HG03558 (cell line): ENCODE data around the gene IRX3.

Source experiments
- ATAC-seq: cut with Tn5 transposase; IDR thresholded peaks from one replicate; pipeline ENCODE4 v1.9.1; 2021; ENCODE audit warnings: moderate number of reproducible peaks; ENCODE audit not compliant: unreplicated experiment; ENCODE audit errors: extremely low read depth

IRX3 gene

GRCh38 chr16:54286366-54287130, at the start of gene IRX3:
IRX3 (minus strand) TSS chr16:54286787; CDS start chr16:54286050, 737 bp downstream.
- no peak for ATAC-seq

- no peak for ATAC-seq
Observed at GRCh38 chr16:54335230-54335629, 48.6 kb upstream of the IRX3 start.

- ATAC-seq: no peak
Observed at GRCh38 chr16:54334208-54334607, 47.6 kb upstream of the IRX3 start.

GRCh38 chr16:54331241-54332002, 44.8 kb upstream of the IRX3 start:
- ATAC-seq: no peak

GRCh38 chr16:54327609-54328008, 41.0 kb upstream of the IRX3 start:
- ATAC-seq: no peak

- ATAC-seq: no peak
Observed at GRCh38 chr16:54326266-54326662, 39.7 kb upstream of the IRX3 start.

GRCh38 chr16:54325616-54326265, 39.2 kb upstream of the IRX3 start:
- ATAC-seq: no peak

GRCh38 chr16:54324716-54325115, 38.1 kb upstream of the IRX3 start:
- no peak for ATAC-seq

- no peak for ATAC-seq
Observed at GRCh38 chr16:54320697-54321340, 34.2 kb upstream of the IRX3 start.

GRCh38 chr16:54318941-54319340, 32.4 kb upstream of the IRX3 start:
- ATAC-seq: no peak

- no peak for ATAC-seq
Observed at GRCh38 chr16:54317101-54317611, 30.6 kb upstream of the IRX3 start.

GRCh38 chr16:54316095-54316889, 29.7 kb upstream of the IRX3 start:
- no peak for ATAC-seq

- ATAC-seq: no peak
Observed at GRCh38 chr16:54313789-54314188, 27.2 kb upstream of the IRX3 start.

- ATAC-seq: no peak
Observed at GRCh38 chr16:54312502-54312991, 26.0 kb upstream of the IRX3 start.

GRCh38 chr16:54309341-54309740, 22.8 kb upstream of the IRX3 start:
- ATAC-seq: no peak

GRCh38 chr16:54305080-54305479, 18.5 kb upstream of the IRX3 start:
- no peak for ATAC-seq

GRCh38 chr16:54303613-54304012, 17.0 kb upstream of the IRX3 start:
- ATAC-seq: no peak

GRCh38 chr16:54297154-54297553, 10.6 kb upstream of the IRX3 start:
- no peak for ATAC-seq

GRCh38 chr16:54296543-54296942, 10.0 kb upstream of the IRX3 start:
- ATAC-seq: no peak
